ENCODE measurements around the gene CD34. TPM values are rescaled to one million over a fixed set of nuclear protein-coding genes. Genes with fewer than 3 reads are reported as not detected.

The CD34 gene
- total RNA-seq, 2 donors from 2014 or later = 3.1 to 8.4 TPM

DNA sequence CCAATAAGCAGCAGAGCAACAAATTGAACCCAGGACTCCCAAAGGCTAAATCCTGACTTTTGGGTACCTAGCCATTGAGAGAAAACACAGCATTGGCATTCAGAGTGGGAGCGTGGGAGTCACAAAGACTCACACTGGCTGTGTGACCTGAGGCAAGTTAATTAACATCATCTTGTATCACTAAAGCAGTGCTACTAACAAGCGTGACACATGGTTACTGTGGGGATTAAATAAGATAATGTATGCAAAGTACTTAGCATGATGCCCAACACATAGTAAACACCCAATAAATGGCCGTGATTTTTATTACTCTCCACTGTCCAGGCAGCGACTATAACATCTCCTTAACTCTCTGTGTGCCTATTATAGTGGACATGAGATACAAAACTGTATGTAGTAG, 73.3 kb downstream of the CD34 start:
- H3K4me1 ChIP-seq = no peaks in the 10 kb centered on the region
- DNase-seq = no peak
- intact Hi-C loops (cut with DNase I) = no loop called here
- no peaks in the 10 kb centered on the region for H3K9me3 ChIP-seq
- H3K27ac ChIP-seq = no peak overlapping the region
- TF ChIP-seq, protein P1, sequence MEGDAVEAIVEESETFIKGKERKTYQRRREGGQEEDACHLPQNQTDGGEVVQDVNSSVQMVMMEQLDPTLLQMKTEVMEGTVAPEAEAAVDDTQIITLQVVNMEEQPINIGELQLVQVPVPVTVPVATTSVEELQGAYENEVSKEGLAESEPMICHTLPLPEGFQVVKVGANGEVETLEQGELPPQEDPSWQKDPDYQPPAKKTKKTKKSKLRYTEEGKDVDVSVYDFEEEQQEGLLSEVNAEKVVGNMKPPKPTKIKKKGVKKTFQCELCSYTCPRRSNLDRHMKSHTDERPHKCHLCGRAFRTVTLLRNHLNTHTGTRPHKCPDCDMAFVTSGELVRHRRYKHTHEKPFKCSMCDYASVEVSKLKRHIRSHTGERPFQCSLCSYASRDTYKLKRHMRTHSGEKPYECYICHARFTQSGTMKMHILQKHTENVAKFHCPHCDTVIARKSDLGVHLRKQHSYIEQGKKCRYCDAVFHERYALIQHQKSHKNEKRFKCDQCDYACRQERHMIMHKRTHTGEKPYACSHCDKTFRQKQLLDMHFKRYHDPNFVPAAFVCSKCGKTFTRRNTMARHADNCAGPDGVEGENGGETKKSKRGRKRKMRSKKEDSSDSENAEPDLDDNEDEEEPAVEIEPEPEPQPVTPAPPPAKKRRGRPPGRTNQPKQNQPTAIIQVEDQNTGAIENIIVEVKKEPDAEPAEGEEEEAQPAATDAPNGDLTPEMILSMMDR (IDR thresholded peaks at IDR 0.05) = no peak
- H3K4me3 ChIP-seq = no peak overlapping the region
- H3K9ac ChIP-seq (ENCODE audit: low read depth in 2 of 2, low read length in 2 of 2) = no peak overlapping the region
- H3K36me3 ChIP-seq = no peaks in the 10 kb centered on the region
- H3K27me3 ChIP-seq = no peaks in the 10 kb centered on the region

DNA sequence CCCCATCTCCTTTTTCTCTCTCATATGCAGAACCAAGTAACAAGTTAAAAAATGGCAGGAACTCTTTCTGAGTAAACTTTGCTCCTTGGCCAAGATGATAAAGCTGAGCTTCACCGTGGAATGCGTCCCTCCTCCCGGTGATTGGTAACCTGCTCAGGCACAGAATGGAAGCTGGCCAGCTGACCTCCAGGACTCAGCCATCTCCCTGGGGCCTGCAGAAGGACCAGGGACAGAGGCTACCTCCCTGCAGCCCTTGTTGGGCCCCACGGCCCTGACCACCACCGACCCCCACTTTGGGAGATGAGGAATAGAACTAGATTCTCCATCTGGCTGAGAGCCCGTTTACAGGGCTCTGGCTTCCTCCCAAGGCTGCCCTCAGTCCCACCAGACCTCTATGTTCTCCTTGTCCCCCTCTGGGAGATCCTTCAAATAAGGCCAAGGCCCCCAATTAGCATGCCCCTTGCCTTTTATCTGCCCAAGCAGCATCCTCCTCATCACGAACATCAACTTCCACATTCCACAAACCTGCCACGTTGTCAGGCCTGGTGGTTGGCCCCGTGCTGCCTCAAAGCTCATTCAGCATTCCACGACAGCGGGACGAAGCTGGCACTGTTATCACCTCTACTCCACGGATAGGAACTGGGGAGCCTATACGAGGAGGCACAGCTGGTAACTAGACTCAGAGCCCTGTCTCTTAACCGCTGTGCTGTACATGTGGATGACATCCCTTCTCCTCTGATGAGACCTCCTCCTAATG, 74.2 kb downstream of the CD34 start:
- no peaks in the 10 kb centered on the region for H3K9me3 ChIP-seq

DNA sequence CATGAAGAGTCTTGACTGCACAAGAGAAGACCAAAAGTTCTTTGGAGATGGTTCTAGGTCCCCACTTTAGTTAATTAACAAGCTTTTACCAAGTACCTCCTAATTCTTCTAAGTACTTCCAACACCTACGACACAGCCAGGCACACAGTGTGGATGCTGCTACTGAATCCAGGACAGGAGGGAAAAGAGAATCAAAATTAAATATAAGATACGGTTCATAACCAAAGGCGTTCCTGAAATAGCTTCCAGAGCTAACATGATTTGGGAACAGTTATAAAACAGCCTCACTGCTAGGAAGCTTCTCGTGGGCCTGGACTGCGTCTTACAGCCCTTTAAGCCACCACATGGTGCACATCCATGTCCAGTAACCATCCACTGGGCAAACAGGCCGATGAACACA, 75.0 kb downstream of the CD34 start:
- Histone ChIP-seq H3K9ac (ENCODE audit: low read depth in 2 of 2, low read length in 2 of 2) (no peak overlapping the region), H3K27ac (no peak overlapping the region), H3K27me3 (no peaks in the 10 kb centered on the region), H3K4me3 (no peak overlapping the region), H3K9me3 (no peaks in the 10 kb centered on the region), H3K36me3 (no peaks in the 10 kb centered on the region), H3K4me1 (no peaks in the 10 kb centered on the region)
- no peak for DNase-seq
- intact Hi-C loops (cut with DNase I) = no loop called here
- TF ChIP-seq, protein P1 (IDR thresholded peaks at IDR 0.05) = no peak

More for the DNA sequence above, 74.2 kb downstream of the CD34 start:
- Histone ChIP-seq H3K4me1 (no peaks in the 10 kb centered on the region), H3K27ac (no peak overlapping the region), H3K36me3 (no peaks in the 10 kb centered on the region), H3K27me3 (no peaks in the 10 kb centered on the region), H3K4me3 (no peak overlapping the region), H3K9ac (ENCODE audit: low read depth in 2 of 2, low read length in 2 of 2) (no peak overlapping the region)
- TF ChIP-seq, protein P1 (IDR thresholded peaks at IDR 0.05) = no peak
- no peak for DNase-seq
- intact Hi-C loops (cut with DNase I) = no loop called here

- DNase-seq = no peak
- H3K36me3 ChIP-seq = no peaks in the 10 kb centered on the region
- no peak overlapping the region for H3K9ac ChIP-seq (ENCODE audit: low read depth in 2 of 2, low read length in 2 of 2)
- H3K4me1 ChIP-seq = no peaks in the 10 kb centered on the region
- H3K4me3 ChIP-seq = no peak overlapping the region
- TF ChIP-seq, protein P1 (IDR thresholded peaks at IDR 0.05) = no peak
- no peaks in the 10 kb centered on the region for H3K9me3 ChIP-seq
- H3K27me3 ChIP-seq = no peaks in the 10 kb centered on the region
- intact Hi-C loops (cut with DNase I) = loop anchor here (5.0 kb wide), 1 partner anchor 128 kb away; no protein-coding TSS in a partner anchor
- H3K27ac ChIP-seq = no peak overlapping the region
Observed at GRCh38 chr1:207833956-207834660, 76.8 kb downstream of the CD34 start.

- Histone ChIP-seq H3K9me3 (no peaks in the 10 kb centered on the region), H3K4me3 (no peak overlapping the region), H3K9ac (ENCODE audit: low read depth in 2 of 2, low read length in 2 of 2) (no peak overlapping the region), H3K27me3 (no peaks in the 10 kb centered on the region), H3K4me1 (peaks cover 1% of the 10 kb centered on the region), H3K36me3 (no peaks in the 10 kb centered on the region), H3K27ac (no peak overlapping the region)
- TF ChIP-seq, protein P1 (IDR thresholded peaks at IDR 0.05) = no peak
- no peak for DNase-seq
- intact Hi-C loops (cut with DNase I) = loop anchor here (5.0 kb wide), 1 partner anchor 129 kb away; no protein-coding TSS in a partner anchor
Observed at GRCh38 chr1:207833381-207833780, 77.5 kb downstream of the CD34 start.

Data from colonic mucosa (tissue), 4 donors.